COR-L47 (cell line): ENCODE measurements around the gene ZC3H12D.

Experiments
- DNase-seq: peaks from one replicate; lab custom pipeline; 2025; lab: John Stamatoyannopoulos, UW

Gene ZC3H12D

DNA sequence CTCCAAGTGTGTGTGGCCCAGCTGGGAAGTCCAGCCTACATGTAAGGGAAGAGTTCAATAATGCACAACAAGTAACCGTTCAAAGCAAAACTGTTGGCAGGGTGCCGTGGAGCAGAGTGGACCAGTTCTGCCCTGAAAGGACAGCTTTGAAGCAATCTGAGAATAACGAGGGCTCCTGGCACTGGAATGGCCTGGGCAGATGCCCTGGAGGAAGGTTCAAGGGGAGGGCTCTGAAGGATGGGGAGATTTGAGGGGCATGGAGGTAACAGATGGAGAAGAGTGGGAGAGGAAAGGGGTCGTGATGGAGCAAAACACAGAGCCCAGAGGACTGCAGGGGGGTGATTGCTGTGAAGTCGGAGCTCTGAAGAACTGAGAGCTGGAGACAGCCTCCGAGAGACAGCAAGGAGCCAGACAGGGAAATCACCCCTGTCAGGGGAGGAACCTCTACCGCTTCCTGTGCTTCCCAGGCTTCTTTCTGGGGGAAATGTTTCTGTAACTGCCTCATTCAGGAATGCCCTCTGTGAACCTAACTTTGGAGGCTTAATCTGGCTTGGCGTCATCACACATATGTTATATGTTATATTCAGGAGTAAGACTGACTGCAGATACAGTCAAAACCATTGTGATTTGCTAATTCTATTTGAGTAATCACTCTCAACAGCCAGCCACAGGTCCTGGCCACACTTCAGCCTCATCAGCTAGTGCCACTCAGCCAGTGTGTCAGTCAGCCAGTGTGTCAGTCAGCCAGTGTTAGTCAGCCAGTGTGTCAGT, 41.2 kb downstream of the ZC3H12D start:
- DNase-seq = no peak

DNA sequence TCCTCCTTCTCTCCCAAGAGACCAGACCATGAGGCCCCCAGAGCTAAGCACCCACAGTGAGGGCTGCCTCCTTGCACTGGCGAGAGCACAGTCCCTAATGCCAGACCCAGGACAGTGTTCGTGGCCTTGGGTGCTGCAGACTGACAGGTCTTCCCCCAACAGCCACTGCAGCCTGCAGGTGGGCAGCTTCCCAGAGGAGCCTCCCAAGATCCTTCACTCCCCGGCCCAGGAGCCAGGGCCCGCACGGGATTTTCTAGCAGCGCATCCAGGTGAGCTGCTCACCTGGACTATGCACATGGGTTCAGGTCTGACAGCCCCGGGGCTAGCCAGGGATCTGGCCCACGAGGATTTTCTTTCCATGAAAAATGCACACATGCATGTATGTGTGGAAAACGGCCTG, 43.1 kb downstream of the ZC3H12D start:
- no peak for DNase-seq

DNA sequence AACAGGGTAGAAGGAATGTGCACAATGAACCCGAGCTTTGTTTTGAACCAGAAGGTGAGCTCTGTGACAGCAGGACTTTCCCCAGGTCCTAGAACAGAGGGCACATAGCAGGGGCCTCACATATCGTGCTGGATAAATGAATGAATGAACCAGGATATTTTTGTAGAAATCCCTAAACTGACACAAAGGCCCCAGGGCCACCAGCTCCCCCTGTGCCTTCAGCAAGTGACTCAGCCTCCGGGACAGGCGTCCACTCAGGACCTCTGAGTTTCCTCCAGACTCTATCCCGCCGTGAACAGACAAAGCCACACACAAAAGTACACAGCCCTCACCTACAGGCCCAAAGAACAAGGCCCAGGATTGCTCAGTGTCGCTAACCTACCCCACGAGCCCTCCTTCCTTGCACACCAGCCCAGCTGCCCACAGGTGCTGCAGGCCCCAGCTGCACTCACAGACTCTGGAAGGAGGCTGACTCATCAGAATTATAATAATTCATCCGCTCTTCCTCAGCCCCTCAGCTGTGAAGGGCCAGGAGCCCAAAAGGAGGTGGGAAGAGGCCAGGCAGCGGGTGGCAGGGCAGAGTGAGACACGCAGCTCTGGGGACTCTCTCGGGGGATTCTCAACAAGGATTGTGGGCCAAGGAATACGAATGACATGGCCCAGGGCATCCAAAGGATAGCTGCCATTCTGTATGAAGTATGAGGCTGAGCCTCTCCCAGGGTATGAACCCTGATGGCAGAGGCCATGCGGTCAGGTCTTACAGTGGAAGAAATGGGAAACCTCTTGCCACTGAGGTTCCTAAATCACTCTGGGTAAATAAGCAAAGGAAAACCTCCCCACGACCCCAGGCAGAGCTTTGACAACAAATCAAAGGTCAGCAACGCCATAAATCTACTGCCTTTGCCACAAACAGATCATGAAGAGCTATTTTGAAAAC, 43.8 kb downstream of the ZC3H12D start:
- DNase-seq = no peak

DNA sequence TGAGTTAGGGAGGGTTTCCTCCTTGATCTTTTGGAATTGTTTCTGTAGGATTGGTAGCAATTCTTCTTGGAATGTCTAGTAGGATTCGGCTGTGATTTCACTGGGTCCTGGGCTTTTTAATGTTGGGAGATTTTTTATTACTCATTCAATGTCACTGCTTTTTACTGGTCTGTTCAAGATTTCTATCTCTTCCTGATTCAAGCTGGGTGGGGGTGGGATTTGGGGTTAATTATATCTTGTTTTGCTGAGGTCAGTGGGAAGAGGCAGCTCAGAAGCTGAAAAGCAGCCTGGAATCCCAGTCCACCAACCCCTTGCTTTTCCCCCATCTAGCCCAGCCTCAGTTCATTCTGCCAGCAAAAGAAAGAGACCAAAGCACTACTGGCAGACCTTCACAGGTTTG, 45.2 kb downstream of the ZC3H12D start:
- no peak for DNase-seq

DNA sequence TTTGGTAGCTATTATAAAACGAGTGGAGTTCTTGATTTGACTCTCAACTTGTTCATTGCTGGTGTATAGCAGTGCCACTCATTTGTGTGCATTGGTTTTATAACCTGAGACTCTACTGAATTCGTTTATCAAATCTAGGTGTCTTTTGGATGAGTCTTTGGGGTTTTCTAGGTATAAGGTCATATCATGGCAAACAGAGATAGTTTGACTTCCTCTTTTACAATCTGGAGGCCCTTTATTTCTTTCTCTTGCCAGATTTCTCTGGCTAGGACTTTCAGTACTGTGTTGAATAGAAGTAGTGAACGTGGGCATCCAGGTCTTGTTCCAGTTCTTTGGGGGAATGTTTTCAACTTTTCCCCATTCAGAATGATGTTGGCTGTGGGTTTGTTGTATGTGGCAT, 46.0 kb downstream of the ZC3H12D start:
- no peak for DNase-seq

DNA sequence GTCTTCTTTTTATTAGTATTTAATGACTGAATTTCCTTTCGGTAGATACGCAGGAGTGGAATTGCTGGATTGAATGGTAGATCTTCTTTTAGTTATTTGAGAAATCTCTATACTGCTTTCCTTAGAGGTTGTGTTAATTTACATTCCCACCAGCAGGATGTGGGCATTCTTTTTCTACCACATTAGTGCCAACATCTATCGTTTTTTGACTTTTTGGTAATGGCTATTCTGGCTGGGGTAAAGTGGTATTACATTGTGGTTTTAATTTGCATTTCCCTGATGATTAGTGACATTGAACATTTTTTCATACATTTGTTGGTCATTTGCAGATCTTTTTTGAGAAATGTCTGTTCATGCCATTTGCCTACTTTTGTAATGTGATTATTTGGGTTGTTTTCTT, 47.6 kb downstream of the ZC3H12D start:
- no peak for DNase-seq

DNA sequence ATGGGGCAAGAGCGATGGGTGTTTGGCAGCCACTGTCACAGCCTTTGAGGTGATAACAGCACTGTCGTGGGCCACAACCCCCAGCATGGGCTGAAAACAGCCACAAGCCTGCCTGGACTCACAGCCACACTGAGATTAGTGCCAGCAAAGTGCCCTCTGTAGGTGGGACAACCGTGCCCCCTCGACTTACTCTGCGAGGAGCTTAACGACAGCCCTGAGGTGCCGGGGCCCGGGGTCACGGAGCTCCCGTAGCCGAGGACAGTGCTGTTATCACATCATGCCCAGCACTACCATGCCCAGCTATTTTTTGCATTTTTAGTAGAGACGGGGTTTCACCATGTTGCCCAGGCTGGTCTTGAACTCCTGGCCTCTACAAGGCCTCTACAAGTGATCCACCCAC, 48.2 kb downstream of the ZC3H12D start:
- no peak for DNase-seq

DNA sequence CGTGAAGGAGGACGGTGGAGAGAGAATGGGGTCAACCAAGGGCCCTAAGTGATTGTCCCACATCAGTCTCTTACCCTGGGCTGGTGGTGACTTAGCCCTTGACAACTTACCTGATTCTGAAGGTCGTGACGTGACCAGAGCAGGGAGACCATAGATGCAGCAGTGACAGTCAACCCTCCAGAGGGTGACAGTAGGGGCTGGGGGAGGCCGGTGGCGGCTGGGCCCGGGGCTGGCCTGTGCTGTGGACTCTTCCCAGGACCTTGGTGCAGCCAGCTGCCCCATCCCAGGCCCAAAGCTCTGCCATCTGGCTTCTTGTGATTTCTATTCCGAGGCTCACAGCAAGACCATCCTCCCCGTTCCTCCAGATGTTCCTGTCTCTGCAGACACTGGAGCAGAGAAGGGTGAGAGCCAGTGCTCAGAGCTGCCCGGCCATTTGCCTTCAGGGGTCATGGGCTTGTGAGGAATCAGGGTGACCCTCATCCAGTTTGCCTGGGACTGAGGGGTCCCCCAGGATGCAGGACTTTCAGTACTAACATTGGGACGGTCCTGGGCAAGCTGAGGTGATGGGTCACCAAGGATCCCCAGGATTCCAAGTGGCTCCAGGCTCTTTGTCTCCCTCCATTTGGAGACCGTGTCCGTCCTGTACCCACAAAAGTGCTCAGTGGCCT, 48.8 kb downstream of the ZC3H12D start:
- no peak for DNase-seq

DNA sequence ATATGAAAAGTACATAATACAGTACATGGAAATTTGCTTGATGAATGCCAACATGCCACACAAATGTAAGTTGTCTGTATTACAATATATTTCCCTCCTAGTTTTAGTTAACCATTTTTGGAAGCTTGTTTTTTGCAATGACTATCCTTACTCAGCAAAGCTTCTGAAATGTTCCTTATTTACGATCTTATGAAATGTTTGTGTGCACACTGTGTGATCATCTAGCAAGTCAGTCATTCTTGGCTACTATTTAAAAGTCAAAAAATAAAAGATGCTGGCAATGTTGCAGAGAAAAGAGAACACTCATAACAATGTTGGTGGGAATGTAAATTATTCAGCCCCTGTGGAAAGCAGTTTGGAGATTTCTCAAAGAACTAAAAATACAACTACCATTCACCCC, 50.9 kb downstream of the ZC3H12D start:
- no peak for DNase-seq

DNA sequence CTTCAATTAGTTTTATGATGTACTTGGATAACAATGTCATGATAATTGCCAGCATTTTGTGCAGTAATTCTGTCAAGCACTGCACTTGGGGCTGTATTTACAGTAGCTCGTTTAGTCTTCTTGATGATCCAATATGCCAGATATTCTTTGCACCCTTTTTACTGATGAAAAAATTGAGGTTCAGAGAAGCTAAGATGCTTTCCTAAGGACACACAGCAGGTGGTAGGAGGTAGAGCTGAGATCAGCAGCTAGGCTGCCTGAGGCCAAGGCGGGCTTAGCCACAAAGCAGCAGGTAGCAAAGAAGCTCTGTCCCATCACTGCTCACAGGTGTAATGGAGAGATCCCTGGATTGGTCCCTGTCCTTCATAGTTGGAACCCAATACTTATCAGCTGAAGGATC, 51.4 kb downstream of the ZC3H12D start:
- DNase-seq = no peak

DNA sequence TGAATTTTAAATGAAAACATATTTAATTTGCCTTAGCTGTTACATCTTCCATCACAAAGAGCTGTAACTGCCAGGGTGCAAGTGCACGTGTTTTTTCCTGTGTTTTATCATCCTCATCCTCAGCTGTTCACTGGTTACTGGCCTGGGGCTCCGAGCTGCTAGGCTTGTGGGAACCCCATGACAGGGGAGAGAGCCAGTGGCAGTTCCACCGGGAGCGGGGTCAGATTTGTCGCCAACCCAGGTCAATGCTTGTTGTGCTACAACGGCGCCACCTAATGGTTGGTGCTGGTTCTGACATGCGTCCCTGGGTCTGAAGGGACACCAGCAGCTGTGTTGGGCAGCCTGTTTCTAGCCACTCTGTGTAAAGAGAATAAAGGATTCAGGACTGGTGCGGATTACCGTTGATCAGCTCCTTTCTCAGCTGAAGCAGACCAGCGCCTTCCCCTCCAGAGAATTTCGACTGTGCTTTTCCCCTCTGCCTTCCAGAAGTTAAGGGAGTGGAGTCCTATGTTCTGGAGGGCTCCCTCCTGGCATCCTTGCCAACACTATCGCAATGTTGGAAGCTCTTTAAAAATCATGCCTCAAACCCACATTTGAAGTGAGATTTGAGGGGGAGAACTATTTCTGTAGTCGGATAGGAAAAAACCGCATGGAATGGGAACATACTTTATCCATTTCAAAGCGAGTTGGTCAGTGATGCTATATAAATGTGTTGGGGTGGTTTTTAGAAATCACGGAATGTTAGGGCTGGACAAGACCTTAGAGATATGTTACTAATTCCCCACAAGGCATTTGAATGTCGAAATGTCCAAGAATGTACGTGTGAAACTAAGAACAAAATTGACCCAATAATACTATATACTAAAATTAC, 52.7 kb downstream of the ZC3H12D start:
- peak; percentile 62 for DNase-seq

DNA sequence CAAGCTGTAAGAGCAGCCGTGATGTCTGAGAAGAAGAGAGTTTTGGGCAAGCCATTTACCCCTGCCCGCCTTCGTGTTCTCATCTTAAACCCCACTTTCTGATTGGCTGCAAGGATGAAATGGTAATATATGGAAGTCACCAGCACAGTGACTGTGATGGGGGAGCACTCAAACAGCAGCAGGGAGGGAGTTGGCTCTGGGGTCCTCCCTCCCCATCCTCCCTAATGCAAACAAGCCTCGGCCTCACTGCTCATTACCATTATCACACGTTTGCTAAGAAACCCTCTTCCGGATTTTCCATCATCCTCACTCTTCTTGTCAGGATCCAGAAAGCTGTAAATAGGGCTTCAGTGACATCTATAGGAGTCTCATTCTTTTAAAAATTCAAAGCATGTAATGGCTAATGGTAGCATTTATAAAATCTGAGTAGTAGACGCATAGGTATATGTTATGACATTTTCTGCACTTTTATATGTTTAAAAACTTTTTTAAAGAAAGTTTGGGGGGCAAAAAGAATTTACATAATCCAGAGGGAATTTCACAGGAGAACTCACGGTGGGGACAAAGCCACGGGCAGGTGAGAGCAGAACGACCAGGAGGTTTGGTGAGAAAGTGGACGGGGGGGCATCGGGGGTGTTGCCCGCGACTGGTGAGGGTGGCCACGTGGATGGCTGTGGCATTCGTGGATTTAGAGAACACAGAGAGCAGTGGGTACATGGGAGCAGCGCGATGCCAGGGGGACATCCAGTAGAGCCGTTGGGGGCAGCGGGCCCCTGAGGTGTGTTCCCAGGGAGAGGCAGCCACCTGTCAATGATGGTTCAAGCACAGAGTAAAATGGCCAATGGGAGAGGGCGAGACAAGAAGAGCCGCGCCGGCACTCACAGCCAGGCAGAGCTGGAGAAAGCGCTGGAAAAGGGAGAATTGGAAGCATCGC, 55.1 kb downstream of the ZC3H12D start:
- DNase-seq = no peak

DNA sequence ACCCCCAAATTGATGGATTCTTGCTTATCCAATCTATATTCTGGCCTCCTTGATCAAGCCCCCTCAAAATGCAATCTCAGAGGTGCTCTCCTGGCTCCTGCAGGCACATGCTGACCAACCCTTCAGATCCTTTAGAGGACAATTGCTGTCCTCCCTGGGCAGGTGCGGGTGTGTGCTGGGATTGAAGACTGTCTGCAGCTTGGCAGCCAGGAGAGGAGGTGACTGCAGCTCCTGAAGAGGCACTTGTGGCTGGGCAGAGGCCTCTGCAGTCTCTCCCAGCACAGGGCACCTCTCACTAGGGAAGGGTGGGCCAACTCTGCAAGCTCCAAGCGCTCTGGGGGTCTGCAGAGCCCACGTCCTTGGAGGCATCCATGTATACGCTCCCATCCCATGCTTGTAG, 56.2 kb downstream of the ZC3H12D start:
- DNase-seq = no peak

DNA sequence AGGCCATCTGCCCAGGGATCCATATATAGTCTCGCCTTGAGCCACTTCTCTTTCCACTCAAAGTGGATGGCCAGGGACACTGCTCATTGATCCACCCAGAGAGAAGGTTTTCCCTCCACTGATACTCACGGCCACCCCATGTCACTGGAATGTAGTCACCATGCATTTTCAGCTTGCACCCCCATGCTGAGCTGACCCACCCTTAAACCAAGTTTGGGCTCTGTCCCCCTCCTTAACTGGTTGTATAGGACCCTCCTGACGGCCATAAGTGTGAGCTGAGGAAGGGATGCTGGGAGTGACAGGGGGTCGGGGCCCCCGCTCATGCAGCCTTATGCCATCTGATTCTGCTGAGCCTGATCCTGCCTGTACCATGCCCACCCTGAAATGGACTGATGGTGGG, 59.1 kb downstream of the ZC3H12D start:
- DNase-seq = no peak

DNA sequence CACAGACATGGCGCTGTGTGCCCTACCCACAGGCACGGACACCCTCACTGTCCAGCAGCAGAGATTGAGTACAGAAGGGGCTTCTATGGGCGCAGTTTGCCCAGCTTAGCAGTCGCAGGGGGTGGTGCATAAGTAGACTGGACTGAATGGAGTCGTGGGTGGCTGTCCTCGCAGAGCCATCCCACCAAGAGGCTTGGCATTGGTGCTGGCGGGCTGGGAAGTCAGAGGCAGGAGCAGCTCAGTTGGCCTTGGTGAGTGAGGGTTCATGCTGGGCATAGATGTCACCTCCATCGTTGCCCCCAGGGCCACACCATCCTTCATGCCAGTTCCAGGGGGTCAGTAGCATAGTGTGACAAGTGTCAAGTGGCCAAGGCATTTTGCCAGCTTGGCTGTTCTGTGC, 59.6 kb downstream of the ZC3H12D start:
- DNase-seq = no peak

DNA sequence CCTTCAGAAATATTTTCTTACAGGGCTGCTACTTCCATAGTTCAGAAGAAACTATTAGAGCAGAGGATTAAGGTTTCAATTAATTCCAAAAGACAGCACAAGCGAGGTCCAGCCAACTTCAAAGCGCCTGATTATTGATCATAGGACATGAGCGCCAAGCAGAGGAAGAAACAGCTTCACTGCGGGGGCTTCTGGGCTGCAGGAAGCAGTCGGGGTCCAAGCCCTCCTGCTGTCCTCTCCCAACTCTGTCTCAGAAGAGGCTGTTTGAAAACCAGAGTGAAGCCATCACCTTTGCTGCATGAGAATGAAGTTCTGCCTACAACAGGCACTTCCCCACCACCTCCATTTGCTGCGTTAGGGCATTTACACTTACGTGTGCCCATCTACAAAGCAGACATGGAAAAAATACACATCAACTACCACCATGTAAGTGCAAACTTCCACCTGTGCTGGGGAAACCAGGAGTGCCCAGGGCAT, 60.8 kb downstream of the ZC3H12D start:
- no peak for DNase-seq

DNA sequence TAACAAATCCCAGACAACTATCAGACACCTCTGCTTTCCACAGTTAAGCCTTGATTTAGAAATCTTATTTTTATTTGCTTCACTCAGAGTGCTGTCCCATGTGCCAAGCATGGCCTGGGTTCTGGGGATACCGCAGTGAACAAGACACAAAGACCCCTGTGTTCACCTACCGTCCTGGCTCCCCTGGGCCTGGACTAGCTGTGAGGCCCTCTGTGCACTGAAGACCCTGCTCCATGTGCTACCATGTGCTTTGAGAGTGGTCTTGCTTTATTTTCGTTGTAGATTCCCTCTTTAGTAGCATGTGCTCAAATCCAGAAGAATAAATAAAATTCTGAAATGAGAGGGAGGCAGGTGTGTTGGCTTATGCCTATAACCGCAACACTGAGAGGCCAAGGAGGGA, 62.2 kb downstream of the ZC3H12D start:
- no peak for DNase-seq

DNA sequence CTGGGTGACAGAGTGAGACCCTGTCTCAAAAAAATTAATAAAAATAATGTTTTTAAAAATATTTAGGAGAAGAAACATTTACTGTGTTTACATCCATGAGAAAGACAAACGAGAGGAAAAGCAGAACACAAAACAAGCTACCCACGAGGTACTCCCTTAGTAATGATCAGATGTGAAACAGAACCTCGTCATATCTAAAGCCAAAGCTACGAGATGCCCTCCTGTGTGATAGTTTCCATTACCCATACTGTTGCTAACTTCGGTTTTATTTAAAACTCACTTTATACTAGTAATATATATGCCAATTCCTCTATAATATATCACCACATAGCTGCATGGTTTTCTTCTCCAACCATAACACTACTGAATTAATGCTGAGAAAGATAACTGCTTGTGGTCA, 63.7 kb downstream of the ZC3H12D start:
- no peak for DNase-seq

DNA sequence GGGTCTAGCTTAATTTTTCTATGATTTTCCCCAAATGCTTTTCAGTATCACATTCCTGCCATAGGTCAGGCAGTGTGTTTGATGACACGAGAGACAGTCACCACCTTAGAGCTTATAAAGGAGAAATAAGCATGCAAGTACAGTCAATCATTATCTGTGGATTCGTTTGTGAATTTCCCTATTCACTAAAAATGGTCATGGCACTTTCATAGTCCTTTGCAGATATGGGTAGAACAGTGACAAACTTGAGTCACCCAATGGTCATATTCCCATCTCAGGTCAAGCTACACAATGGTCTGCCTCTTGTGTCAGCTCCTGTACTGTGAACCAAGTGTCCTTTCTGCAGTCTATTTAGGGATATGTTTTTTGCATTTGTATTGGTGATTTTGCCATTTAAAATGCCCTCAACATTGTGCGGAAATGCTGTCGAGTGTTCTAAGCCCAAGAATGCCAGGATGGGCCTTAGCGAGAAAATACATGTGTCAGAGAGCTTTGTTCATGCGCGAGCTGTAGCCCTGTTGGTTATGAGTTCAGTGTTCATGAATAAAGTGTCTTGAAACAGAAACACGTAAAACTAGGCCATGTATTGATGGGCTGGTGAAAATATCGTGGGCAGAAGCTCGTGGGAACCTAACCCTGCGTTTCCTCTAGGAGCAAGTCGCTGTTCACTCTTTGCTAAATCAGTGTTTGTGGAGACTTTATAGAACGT, 65.0 kb downstream of the ZC3H12D start:
- no peak for DNase-seq

DNA sequence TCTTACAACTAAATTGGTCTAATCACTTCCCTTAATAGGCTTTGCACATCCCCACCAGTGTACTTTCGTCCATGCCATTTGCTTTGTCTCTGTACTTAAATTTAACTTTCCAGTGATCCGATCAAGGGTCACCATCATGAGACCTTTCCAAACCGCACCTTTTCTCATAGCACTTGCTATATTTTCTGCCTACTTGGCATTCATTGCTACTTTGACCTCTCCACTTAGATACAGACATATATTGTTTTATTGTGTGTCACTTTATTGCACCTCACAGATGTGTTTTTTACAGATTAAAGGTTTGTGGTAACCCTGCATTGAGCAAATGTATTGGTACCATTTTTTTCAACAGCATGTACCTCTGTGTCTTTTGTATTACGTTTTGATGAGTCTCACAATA, 70.0 kb downstream of the ZC3H12D start:
- DNase-seq = no peak
